Activated naive CD4-positive, alpha-beta T cell treated with anti-CD3 and anti-CD28 coated beads, Interleukin-2, amount 50 U/mL, for 16 hours (primary cell): Measurements from ENCODE around the gene COLEC12.

Source experiments
- DNase-seq: peaks from one replicate; pipeline ENCODE4 v3.0.0-alpha.2; 2020

Gene COLEC12

DNA sequence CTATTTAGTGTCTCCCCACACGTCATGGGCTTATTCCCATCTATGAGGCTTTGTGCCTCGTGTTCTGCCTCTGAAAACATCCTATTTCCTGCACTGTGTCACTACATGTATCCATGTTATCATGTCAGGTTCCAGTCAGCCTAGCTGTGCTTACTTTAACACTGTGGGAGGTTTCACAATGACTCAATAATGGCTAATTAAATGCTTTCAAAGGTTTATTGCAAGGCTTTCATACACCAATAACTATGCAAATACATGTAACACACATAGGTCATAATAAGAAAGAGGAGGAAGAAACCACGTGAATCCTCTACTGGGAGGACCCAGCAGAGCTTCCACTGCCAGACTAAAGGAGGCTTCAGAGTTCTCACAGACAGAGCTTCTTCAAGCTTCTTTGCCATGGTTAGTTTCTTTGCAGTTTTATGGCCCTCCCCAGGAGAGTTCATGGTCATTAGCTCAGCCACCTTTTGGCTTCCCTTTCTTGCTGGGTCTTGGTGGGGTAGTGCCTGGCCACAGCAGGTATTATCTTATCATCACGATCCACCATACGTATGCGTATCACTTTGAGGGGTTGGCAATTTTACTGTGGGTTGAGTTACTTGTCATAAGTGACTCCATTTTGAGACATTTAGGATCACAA lies 5.1 kb upstream of the COLEC12 start:
- DNase-seq: no peak

DNA sequence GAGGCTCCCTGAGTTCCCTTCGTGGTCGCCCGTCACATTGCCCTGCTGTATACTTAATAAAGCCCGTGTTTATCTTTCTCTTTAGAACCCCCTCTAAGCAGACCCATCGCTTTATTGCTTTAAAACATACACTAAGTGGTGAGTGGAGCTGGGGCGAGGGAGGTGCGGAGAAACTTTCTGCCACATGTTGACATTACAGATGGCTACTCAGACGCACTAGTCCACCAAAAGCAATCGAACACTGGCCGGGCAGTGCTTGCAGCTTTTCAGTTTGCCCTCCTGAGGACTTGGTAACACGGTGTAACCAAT lies 859 bp upstream of the COLEC12 start:
- no peak for DNase-seq

DNA sequence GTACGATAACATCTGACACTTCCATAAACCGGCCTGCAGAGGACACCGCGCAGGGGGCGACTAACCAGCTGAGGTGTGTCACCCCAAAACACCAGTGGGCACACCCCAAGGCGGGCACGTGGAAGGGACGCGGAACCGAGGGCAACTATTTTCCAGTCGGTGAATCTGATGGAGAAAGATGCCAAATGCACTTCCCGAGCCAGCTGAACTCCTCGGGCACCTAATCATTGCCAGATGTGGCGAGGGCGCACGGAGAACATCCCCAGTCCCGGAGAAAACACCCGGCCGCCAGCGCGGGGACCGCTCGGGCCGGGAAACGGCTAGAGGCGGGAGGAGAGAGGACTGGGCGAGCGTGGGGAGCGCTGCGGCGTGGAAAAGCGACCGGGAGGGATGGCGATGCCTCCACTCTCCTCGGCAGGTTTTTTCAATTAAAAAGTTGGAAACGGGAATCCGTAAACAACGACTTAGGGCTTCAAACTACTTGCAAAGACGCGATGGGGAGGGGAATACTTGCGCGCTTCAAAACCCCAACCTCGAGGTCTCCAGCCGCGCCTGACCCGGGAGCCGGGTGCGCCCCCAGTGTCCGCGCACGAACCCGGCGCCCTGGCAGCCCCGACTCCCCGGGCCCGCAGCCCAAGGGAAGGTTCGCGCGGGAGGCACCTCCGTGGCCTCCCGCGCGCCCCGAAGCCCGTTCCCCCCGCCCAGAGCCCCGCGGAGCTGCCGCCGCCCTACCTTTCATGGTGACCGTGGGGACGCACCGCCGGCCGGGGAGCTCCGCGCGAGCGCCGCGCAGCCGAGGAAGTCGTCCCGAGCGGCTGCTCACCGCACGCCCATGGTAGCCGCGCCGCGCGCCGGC lies 497 bp downstream of the COLEC12 start:
- no peak for DNase-seq

DNA sequence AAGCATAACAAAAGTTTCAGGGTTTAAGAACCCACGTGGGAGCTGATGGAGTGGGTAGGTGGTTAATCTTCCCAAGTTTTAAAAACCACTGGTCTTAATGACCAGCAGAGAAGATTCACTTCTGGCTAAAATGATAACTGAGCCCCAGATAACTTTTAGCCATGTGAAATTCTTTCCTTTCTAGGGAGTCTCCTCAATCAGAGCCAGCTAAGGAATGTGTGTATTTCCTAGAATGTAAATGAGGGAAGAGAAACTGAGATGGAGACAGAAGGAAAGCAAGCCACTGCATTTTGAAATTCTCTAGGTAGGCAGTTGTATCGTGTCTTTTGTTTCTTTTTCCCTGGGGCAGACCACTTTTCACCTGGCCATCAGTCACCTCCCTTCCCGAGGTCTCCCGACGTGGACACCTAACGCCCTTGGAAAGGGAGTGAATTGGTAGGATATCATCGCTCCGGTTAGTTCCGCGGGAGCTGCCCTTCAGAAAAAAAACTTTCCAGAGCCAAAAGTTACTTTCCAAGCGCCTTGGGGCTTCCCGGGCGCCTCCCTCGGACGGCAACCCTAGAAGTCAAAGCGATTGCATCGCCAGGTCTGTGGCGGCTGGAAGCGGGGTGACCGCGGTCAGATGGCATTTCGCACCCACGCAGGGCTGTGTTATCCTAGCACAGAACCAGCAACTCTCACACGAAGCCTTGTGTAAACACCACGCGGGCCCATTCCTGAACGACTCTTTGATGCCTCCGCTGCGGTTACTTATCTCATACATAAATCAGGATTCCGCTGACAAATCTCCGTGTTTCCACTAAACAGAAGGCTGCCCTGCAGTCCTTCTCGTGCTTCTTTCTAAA lies 1.3 kb downstream of the COLEC12 start:
- no peak for DNase-seq

DNA sequence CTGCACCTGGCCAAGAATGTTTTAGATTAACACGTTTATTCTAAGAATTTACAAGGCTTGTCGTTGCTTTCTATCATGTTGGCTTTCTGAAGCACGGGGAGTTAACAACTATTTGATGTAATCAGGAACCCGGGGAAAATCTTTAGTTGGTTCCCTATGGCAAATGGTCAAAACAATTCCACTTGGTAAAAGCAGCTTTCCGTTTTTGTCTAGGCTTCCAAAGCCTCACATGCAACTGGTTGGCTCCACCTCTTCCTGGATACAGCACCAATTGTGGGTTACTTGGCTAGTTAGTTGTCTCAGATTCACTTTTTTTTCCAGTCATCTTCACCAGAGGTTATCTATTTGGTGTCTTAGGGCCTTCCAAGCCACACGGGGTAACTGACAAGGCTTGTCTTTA lies 2.8 kb downstream of the COLEC12 start:
- no peak for DNase-seq

DNA sequence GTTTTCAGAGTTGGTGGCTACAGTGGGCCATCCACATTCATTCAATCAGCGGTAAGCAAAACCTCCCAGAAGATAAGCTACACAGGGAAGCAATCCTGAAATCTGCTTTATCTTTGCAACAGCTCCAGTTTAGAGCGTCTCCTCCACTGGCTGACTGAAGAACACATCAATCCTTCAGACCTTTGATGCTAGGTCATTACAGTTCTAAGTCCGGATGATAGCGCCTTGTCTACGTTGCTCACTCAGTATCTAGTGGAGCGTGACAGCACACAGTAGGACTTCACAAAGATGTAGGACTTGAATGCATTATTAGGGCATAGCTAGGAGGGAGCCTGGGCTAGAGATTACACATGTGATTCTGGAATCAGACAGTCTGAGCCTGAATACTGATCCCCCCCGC lies 5.0 kb downstream of the COLEC12 start:
- no peak for DNase-seq

DNA sequence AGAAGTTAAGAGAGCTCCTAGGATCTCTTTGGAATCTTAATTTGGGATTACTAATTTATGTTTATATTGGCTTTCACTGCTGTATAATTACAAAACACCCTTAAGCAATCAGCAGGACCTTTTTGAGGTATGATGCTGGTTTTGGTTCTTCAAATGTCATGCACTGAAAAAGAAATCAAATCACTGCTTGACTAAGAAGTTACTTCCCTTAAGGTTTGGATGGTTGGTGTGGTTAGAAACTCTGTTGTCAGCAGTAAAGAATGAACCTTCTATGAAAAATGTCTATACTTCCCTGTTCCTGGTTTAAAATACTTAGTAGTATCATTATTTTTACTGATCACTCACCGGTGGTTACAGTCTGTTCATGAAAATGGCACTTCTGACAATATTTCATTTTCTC lies 5.5 kb downstream of the COLEC12 start:
- no peak for DNase-seq

DNA sequence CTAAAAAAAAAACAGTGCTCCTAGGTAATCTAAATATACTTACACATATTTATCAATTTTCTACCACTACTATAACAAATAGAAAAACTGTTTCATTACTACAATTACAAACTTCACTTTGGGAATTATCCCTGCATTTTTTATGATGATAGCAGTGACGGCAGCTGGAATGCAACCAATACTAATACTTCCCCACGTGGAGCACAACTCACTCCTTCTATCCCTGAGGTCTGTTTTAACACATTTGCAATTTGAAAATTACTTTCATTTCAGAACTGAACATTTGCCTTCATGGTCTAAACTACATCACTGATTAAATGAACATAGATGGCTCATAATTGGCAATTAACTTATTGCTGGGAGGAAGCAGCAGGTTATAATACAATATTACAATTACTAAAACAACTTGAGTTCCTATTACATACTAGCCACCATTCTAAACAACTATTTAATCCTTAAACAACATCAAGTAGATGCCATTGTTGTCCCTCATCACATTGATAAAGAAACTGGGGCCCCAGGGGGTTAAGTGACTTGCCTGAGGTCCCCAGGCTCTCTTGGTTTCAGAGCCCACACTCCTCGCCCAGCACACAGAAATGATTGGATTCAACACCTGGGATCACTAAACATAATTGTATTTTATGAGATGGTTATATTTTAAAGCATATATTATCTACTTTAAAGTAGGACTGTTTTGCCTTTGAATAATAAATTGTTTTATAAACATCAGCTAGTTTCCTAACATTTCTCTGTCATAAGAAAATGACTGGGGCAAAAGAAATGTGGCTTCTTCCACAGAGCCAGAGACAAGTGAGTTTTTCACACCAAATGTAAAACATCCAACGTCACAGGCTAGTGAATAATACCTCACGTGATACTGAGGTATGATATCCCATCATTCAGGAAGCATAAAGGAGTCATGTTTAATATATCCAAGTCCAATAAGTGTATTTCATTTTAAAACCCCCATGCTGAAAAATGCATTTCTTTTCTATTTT lies 6.2 kb downstream of the COLEC12 start:
- DNase-seq: no peak

DNA sequence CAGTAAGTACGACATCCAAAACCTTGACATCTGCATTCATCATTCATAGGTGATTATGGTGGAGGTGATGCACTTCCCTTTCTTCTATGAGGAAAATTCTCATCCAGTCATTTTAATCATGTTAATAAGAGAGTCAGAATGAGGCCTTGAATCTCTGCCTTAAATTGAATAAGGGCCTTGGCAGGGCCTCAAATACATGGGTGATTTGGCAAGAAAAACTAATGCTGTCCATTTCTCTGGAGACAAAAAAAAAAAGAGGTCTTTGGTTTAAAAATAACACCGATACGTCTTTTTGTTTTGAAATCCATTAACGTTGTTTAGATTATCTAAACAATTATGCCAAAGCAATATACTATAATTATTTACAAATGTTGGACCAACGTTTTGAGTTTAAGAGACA lies 8.1 kb downstream of the COLEC12 start:
- DNase-seq: no peak

DNA sequence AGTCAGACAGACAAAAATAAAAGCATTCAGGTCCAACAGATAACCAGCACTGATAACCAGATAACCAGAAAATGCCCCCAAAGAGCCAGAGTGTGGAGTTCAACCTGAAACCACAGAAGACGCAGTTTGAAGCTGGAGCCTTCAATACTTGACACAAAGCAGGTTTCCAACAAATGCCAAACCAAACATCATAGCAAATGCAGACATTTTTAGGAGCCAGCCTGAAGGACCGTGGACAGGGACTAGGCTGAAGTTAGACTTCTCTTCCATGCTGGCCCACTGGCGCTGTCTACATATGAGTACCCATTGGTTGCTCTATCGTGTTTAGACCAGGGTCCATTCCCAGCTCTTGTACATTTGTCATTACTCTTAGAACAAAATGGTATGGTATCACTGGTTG lies 9.9 kb downstream of the COLEC12 start:
- no peak for DNase-seq

DNA sequence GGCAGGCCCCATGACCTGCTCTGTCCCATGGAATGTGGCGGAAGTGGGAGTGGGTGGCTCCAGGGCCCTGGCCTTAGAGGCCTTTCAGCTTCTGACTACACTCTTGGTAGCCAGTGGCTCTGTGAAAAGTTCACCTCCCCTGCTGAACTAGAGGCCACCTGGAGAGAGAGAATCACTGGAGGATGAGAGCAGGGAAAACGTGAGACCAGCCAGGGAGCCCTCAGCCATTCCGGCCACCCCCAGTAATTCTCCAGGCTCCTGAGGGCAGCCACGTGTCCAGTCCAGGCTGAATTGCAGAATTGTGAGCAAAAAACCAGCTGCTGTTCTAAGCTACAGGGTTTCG lies 10.5 kb downstream of the COLEC12 start:
- DNase-seq: no peak

DNA sequence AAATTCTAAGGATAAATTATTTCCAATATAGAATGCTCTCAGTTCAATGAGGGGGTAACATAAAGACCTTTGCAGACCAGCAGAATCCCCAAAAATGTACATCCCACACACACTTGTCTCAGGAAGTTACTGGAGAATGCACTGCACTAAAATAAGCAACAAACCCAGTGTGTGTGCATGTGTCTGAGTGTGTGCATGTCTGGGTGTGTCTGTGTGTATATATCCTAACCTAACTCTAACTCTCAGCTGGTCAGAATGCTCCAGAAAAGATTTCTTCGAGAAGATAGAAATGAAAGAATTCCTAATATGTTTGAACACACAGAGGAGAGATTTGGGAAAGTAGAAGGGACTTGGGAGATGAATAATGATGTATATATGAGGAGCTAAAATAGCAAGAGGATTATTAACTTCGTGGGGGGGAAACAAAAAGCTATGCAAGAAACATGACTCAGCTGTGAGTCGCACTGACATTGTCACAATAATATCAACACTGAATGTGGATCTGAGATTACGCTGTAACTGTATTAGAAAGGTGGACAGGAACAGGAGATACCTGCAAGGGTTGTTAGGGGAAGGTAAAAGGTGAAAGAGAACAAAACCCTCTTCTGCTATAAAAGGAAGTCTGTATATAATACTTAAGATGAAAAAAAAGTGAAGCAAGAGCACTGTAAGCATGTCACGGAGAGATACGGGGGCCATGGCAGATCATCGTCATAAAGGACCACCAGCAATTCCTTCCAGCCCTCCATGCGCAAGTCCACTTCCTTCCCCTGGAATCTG lies 11.1 kb downstream of the COLEC12 start:
- no peak for DNase-seq

DNA sequence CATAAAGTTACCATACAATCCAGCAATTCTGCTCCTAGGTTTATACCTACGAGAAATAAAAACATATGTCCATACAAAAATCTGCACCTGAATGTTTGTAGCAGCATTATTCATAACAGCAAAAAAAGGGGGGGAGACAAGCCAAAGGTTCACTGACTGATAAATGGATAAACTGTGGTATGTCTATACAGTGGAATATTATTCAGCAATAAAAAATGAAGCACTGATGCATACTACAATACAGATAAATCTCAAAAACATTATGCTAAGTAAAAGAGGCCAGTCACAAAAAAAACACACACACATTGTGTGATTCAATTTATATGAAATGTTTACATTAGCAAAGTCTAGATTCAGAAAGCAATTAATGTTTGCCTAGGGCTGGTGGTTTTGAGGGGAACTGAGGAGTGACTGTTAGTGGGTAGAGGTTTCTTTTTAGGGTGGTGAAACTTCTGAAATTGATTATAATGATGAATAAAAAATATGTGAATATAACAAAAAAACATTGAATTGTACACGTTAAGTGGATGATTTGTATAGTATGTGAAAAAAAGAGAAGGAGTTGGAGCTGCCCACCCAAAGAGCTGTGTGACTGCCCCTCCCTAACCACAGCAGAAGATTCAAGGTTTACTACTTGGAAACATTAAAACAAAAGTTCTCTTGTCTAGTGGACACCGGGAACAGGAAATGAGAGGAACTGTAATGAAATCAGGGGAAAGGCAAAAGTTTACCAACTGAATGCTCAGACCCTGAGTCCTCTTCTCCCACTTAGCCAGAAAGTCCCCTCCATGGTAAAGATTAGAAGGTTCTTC lies 13.4 kb downstream of the COLEC12 start:
- DNase-seq: no peak

DNA sequence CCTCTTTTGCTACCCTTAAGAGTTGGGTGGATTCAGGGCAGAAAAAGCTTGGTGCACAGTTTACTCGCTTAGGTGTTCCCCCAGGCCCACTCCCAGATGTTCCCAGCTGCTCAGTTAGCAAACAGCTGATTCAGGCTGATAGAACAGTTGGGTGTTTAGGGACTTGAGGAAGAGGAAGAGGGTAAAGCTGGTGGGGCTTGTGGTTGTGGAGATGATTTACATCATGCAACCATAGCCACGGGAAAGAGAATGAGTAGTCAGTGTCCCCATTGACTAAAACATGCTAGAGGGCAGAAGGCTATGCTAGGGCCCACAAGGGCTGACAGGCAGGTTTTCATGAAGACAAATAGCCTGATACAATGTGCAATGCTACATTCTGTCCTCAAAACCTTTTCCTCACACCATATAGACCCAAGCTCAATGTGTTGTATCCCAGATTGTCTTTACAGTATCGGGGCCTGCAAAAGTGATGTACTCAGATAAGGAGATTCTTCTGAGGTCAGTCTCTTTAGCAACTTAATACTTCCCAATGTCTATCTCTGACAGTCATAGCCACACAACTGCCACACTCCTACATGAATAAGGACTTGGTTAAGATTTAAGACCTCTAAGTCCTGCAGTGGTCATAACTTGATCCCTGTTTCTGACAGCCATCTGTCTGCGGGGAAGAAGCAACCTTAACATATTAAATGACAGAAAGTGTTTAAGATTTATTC lies 15.6 kb downstream of the COLEC12 start:
- no peak for DNase-seq

DNA sequence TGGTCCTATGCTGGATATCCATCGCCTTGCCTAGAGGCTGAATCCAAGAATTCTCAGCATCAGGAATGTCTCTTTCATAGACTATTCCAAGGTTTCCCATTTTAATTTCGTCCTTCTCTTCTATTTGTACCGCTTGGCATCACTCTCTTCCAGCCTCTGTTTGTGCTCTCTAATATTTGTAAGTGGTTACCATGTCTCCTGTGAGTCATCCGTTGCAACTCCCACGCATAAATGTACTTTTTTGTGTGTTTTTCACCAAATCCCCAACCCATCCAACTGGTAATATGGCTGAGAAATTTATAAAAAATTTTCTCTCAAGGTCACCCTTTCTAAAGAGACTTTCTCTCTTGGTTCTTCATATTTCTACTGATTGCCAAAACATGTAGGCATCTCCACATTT lies 21.8 kb downstream of the COLEC12 start:
- no peak for DNase-seq

DNA sequence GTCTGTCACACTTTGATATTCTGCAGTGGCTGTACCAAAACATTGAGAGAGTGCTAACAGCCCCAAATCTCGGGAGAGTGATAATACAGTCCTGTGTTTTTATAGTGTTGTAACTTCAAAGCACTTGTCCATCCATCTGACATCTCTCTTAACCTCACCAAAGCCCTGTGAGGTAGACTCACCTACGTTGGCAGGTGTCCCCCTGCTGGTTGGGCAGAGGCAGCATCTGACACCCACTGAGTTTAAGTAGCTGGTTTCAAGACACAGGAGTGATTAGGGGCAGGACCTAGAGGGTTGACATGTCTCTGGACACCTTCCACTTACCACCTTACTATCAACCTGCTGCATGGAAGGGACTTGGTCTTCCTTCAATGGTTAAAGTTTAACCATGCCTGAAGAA lies 22.9 kb downstream of the COLEC12 start:
- no peak for DNase-seq

DNA sequence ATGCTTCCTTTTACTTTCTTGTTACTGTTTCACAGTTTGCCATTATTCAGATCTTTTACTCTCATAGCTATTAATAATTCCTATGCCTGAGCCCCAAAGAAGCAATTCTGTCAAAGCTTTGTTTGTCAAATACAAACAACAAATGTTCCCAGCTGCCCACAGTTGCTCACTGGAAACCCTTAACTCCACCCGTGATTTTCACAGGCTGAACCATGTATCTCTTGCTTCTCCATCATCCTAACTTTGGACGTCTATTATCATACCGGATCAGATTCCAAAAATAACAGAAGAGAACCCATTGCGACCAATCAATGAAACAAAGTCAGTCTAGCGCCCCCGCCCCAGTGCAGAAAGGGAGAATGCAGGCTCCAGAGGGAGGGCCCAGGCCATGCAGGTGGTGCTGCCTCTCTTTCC lies 24.2 kb downstream of the COLEC12 start:
- no peak for DNase-seq

DNA sequence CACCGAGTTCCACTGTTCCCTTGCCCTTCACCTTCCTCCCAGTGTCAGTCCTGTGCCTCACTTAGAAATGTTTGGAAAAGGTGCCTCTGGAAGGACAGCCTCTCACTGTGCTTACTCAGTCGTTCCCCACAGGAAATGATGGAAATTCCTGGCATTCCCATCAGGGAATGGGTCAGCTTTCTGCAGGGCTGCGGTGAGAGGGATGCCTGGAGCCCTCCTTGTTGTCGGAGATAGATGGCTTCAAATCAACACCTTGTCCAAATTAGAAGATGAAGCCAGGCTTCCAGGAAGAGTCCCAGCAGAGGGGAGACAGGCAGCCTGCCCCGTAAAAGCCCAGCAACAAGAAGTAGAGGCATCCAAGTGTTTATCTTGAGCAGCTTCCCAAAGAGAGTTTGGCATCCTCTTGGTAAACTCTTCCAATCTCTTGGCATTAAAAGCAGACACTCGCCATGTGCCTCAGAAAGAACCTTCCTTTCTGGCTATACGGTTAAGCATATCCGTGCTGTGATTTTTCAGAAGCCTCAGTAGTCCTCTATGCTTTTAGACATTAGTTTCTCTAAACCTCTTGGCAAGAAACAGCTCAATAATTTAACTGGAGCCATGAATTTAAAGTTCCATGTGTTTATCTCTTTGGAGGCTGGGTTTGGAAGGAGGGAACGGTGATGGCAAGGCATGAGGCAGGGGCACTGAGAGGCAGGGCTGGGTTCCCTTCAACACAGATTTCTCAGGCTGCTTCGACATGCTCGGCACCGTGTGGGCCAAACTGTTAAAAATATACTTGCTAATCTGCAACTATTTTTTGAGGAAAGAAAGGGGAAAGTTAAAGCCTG lies 25.1 kb downstream of the COLEC12 start:
- DNase-seq: no peak

DNA sequence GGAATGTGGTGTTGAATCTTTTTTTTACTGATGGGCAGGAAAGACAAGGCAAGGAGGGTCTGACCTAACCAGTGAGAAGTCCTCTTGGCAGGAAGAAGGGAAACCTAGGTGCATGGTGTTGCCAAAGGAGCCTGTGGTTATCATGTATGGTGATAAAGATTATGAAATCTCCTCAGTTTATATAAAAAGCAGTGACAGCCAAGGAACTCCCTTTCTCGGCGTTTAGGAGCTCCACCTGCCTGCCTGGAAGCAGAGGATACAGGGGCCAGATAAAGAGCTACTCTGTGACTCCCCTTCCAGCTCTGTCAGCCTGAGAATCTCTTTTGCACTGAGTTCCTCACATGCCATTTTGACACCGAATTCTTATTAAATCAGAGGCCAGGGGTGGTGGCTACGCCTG lies 26.1 kb downstream of the COLEC12 start:
- no peak for DNase-seq
